OCI-LY3 (cell line): ENCODE measurements around the gene TPH2.

Experiments used
- H2AFZ ChIP-seq: fragments of 200-600, 300-600 bp; shearing (Covaris generic); 2 replicates; pipeline ENCODE4 v1.6.0; 2014; ENCODE audit warnings: antibody characterized with exemption, low read depth, low read length
- H3K27ac ChIP-seq: fragments of 200-600, 300-600 bp; sonication (generic); 2 replicates; pipeline ENCODE4 v1.5.1; 2014; ENCODE audit warnings: mild to moderate bottlenecking, low read length, moderate library complexity, mixed read lengths
- H3K27me3 ChIP-seq: fragments of 200-600, 300-600 bp; sonication (generic); 2 replicates; pipeline ENCODE4 v1.6.1; 2014; ENCODE audit warnings: low read depth, low read length, mixed read lengths
- H3K36me3 ChIP-seq: fragments of 200-600, 300-600 bp; sonication (generic); replicated peaks from 2 replicates; pipeline ENCODE3; 2014; ENCODE audit warnings: low read depth, low read length, mixed read lengths
- H3K4me1 ChIP-seq: fragments of 300-600, 200-600 bp; sonication (generic); 2 replicates; pipeline ENCODE4 v1.6.1; 2014; ENCODE audit warnings: low read length, mixed read lengths
- H3K4me2 ChIP-seq: fragments of 200-600, 300-600 bp; sonication (generic); 2 replicates; pipeline ENCODE4 v1.6.1; 2014; ENCODE audit warnings: low read length, mixed read lengths
- H3K4me3 ChIP-seq: fragments of 300-600, 200-600 bp; sonication (generic); 2 replicates; pipeline ENCODE4 v1.5.1; 2014; ENCODE audit warnings: antibody characterized with exemption, mild to moderate bottlenecking, low read length, moderate library complexity
- H3K79me2 ChIP-seq: fragments of 300-600, 200-600 bp; shearing (Covaris generic); 2 replicates; pipeline ENCODE4 v1.6.1; 2014; ENCODE audit warnings: mild to moderate bottlenecking, low read length, mixed read lengths
- H3K9ac ChIP-seq: fragments of 300-600, 200-600 bp; shearing (Covaris generic); 2 replicates; pipeline ENCODE4 v1.6.0; 2014; ENCODE audit warnings: mild to moderate bottlenecking, low read length, moderate library complexity
- H3K9me3 ChIP-seq: fragments of 200-600, 300-600 bp; shearing (Covaris generic); 2 replicates; pipeline ENCODE4 v1.6.1; 2014; ENCODE audit warnings: low read length, mixed read lengths; ENCODE audit not compliant: insufficient read depth
- H4K20me1 ChIP-seq: fragments of 200-600, 300-600 bp; sonication (generic); 2 replicates; pipeline ENCODE4 v1.6.1; 2016; ENCODE audit warnings: low read length, mixed read lengths; ENCODE audit not compliant: insufficient read depth
- EZH2phosphoT487 ChIP-seq: fragments of 200-600 bp; shearing (Covaris generic); IDR thresholded peaks from 2 replicates; pipeline ENCODE4 v1.6.1; 2018; ENCODE audit warnings: antibody characterized with exemption, mixed run types, low read depth
- TF ChIP-seq, protein P1 (sequence below): fragments of 200-600, 300-600 bp; sonication (generic); IDR thresholded peaks from 2 replicates; pipeline ENCODE4 v1.5.1; 2014; ENCODE audit warnings: antibody characterized with exemption, low read length, low read depth

TPH2 gene

DNA sequence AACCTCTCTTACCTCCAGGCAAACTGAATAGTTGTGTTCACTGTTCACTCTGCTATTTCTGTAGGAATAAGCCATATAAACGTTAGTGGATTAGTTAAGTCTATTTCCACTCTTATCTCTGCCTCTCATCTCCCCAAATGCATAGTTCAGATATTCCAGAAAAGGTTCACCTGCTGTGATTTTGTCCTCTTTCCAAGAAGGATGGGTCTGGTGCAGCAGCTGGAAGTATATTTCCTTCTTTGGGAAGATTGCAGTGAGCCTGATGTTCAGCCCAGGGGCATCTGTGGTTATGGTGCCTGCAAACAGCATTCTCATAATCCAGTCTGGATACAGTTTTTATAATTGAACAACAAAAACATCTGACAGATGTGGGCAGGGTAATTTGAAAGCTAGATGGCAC lies 97.7 kb downstream of the TPH2 start:
- Histone ChIP-seq H3K4me2 (no peak overlapping the region), H3K79me2 (no peaks in the 10 kb centered on the region), H3K9ac (no peak overlapping the region), H3K9me3 (0 out of 2 replicates have a peak, but pooled peaks cover 5% of the 10 kb centered on the region), H4K20me1 (no peaks in the 10 kb centered on the region), H3K27me3 (no peaks in the 10 kb centered on the region), H3K4me3 (no peak overlapping the region), H3K36me3 (no peaks in the 10 kb centered on the region), H3K27ac (no peak overlapping the region), H3K4me1 (peaks cover 9% of the 10 kb centered on the region; the same call in 1 of the 2 replicates), H2AFZ (no peak overlapping the region)
- TF ChIP-seq, protein P1, sequence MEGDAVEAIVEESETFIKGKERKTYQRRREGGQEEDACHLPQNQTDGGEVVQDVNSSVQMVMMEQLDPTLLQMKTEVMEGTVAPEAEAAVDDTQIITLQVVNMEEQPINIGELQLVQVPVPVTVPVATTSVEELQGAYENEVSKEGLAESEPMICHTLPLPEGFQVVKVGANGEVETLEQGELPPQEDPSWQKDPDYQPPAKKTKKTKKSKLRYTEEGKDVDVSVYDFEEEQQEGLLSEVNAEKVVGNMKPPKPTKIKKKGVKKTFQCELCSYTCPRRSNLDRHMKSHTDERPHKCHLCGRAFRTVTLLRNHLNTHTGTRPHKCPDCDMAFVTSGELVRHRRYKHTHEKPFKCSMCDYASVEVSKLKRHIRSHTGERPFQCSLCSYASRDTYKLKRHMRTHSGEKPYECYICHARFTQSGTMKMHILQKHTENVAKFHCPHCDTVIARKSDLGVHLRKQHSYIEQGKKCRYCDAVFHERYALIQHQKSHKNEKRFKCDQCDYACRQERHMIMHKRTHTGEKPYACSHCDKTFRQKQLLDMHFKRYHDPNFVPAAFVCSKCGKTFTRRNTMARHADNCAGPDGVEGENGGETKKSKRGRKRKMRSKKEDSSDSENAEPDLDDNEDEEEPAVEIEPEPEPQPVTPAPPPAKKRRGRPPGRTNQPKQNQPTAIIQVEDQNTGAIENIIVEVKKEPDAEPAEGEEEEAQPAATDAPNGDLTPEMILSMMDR: no peak
- TF ChIP-seq EZH2phosphoT487: no peak

- H3K27ac ChIP-seq: no peak overlapping the region
- H3K4me3 ChIP-seq: no peak overlapping the region
- no peaks in the 10 kb centered on the region for H3K36me3 ChIP-seq
- H3K4me1 ChIP-seq: peaks cover 9% of the 10 kb centered on the region; the same call in 1 of the 2 replicates
- no peak overlapping the region for H2AFZ ChIP-seq
- H3K9ac ChIP-seq: no peak overlapping the region
- H3K27me3 ChIP-seq: no peaks in the 10 kb centered on the region
- H3K4me2 ChIP-seq: no peak overlapping the region
- H3K79me2 ChIP-seq: no peaks in the 10 kb centered on the region
- H3K9me3 ChIP-seq: 0 out of 2 replicates have a peak, but pooled peaks cover 5% of the 10 kb centered on the region
- H4K20me1 ChIP-seq: no peaks in the 10 kb centered on the region
- TF ChIP-seq, protein P1: no peak
Measured at GRCh38 chr12:72037006-72037795, 98.6 kb downstream of the TPH2 start.

DNA sequence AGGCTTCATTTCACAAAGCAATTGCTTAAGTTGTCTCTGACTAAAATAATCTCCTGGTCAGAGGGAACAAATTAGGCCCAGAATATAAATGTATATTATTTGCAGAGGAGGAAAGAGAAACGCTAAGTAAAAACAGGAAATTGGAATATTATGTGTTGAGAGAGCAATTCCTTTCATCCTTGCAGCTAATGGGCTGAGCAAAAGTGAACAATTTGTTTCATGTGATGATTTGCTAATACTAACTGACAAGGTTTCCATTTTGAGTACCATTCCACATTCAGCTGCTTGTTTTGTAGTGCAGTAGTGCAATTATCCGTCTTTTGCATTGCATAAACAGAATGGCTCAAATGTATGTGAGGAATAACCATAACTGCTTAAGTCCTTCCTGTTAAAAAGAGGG lies 103.2 kb downstream of the TPH2 start:
- H3K4me1 ChIP-seq: no peaks in the 10 kb centered on the region
- no peaks in the 10 kb centered on the region for H3K27me3 ChIP-seq
- no peak overlapping the region for H3K4me3 ChIP-seq
- H3K4me2 ChIP-seq: no peak overlapping the region
- H4K20me1 ChIP-seq: no peaks in the 10 kb centered on the region
- 0 out of 2 replicates have a peak, but pooled peaks cover 5% of the 10 kb centered on the region for H3K9me3 ChIP-seq
- TF ChIP-seq, protein P1: no peak
- no peak for TF ChIP-seq EZH2phosphoT487
- H3K36me3 ChIP-seq: no peaks in the 10 kb centered on the region
- no peak overlapping the region for H3K9ac ChIP-seq
- no peak overlapping the region for H2AFZ ChIP-seq
- H3K27ac ChIP-seq: no peak overlapping the region
- H3K79me2 ChIP-seq: no peaks in the 10 kb centered on the region

GRCh38 chr12:72053604-72054003 lies 115.0 kb downstream of the TPH2 start:
- Histone ChIP-seq H3K36me3 (no peaks in the 10 kb centered on the region), H3K4me3 (no peak overlapping the region), H3K4me2 (no peak overlapping the region), H3K9ac (no peak overlapping the region), H3K9me3 (no peaks in the 10 kb centered on the region), H3K27ac (no peak overlapping the region), H3K4me1 (no peaks in the 10 kb centered on the region), H4K20me1 (no peaks in the 10 kb centered on the region), H2AFZ (no peak overlapping the region), H3K79me2 (no peaks in the 10 kb centered on the region), H3K27me3 (no peaks in the 10 kb centered on the region; the same call in 1 of the 2 replicates)
- TF ChIP-seq, protein P1: no peak
- TF ChIP-seq EZH2phosphoT487: no peak
